Smooth muscle cell (in vitro differentiated cells): Measurements from ENCODE around the gene SEL1L3. TPM values are rescaled to one million over a fixed set of nuclear protein-coding genes. Genes with fewer than 3 reads are reported as not detected.

Experiments
- DNase-seq: peaks from one replicate; lab custom pipeline; 2025; ENCODE audit not compliant: unreplicated experiment; lab: John Stamatoyannopoulos, UW
- H2AFZ ChIP-seq: fragments of 200-600 bp; sonication (generic); 2 replicates; pipeline ENCODE4 v1.6.0; 2016; ENCODE audit warnings: antibody characterized with exemption, low read depth, mild to moderate bottlenecking
- H3F3A ChIP-seq: fragments of 200-600 bp; sonication (generic); 2 replicates; pipeline ENCODE4 v1.6.0; 2017; ENCODE audit warnings: antibody characterized with exemption, low read depth
- H3K27ac ChIP-seq: fragments of 200-600 bp; sonication (generic); 2 replicates; pipeline ENCODE4 v1.5.1; 2016; ENCODE audit warnings: low read depth, mild to moderate bottlenecking
- H3K27me3 ChIP-seq: fragments of 200-600 bp; sonication (generic); 2 replicates; pipeline ENCODE4 v1.6.1; 2016; ENCODE audit warnings: low read depth, mild to moderate bottlenecking
- H3K36me3 ChIP-seq: fragments of 200-600 bp; sonication (generic); 2 replicates; pipeline ENCODE4 v1.5.1; 2016; ENCODE audit warnings: low read depth
- H3K4me1 ChIP-seq: fragments of 200-600 bp; sonication (generic); 2 replicates; pipeline ENCODE4 v1.5.1; 2016; ENCODE audit warnings: low read depth
- H3K4me2 ChIP-seq: fragments of 200-600 bp; sonication (generic); 2 replicates; pipeline ENCODE4 v1.6.0; 2016; ENCODE audit warnings: mild to moderate bottlenecking
- H3K4me3 ChIP-seq: fragments of 200-600 bp; sonication (generic); 2 replicates; pipeline ENCODE4 v1.5.1; 2016; ENCODE audit warnings: mild to moderate bottlenecking
- H3K79me2 ChIP-seq: fragments of 200-600 bp; sonication (generic); 2 replicates; pipeline ENCODE4 v1.6.0; 2016; ENCODE audit warnings: low read depth, mild to moderate bottlenecking
- H3K9ac ChIP-seq: fragments of 200-600 bp; sonication (generic); 2 replicates; pipeline ENCODE4 v1.6.0; 2016; ENCODE audit warnings: low read depth
- H3K9me3 ChIP-seq: fragments of 200-600 bp; sonication (generic); replicated peaks from 2 replicates; pipeline ENCODE4 v1.5.1; 2016; ENCODE audit warnings: low read depth
- H4K20me1 ChIP-seq: fragments of 200-600 bp; sonication (generic); 2 replicates; pipeline ENCODE4 v1.6.0; 2016; ENCODE audit warnings: low read depth
- WGBS: methylation state at CpG from one replicate; pipeline ENCODE4 v1.1.7; 2016; ENCODE audit warnings: low lambda C conversion rate; 5-methylcytosine and 5-hydroxymethylcytosine counted together
- polyA plus RNA-seq: library from polyadenylated mRNA; unstranded; fragments of >200 nt; fragmentation: Nextera tagmentation; extraction: Ambion mirVana; gene quantifications from 2 replicates; pipeline ENCODE4 v1.2.1, GENCODE V29; 2016
- total RNA-seq: library from RNA; depleted of rRNA; stranded (reverse); fragments of >200 nt; gene quantifications from 2 replicates; pipeline ENCODE4 v1.2.3, GENCODE V29; 2014
- TF ChIP-seq, protein P1 (sequence below): fragments of 200-600 bp; sonication (generic); IDR thresholded peaks from 2 replicates; pipeline ENCODE4 v1.5.1; 2017; ENCODE audit warnings: borderline replicate concordance, mild to moderate bottlenecking, antibody characterized with exemption; ENCODE audit not compliant: insufficient read depth, poor library complexity, severe bottlenecking

SEL1L3 gene
- total and polyA plus RNA-seq, 2 experiments from 2014 or later = 9.3 to 14.0 TPM

DNA sequence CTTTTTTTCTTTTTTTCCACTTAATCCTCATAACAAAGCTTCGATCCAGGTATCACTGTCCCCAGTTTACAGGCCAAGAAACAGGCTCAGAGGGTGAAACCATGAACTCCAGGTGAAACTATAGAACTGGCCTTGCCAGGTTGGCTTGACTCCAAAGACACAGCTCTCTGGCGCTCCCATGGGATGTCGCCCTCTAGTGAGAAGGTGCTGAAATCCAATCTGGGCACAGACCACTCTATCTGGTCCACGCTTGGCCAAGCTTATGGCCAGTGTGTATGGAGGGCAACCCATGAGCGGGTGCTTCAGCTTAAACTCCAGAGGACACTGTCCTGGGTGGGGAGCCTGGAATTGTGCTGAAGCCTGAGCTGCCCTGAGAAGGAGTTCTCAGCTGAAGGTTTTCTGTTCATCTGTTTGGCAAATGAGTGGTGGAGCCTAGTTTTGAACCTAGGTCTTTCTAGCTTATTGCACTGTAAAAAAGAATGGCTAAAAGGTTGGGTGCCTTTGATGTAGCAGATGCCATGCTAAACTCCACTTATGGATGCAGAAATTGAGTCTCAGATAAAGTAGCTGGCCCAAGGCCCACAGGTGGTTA, 70.5 kb downstream of the SEL1L3 start:
- Histone ChIP-seq H3K27ac (no peak overlapping the region), H3K27me3 (no peaks in the 10 kb centered on the region), H3K79me2 (no peaks in the 10 kb centered on the region), H3K36me3 (no peaks in the 10 kb centered on the region), H3F3A (no peaks in the 10 kb centered on the region), H3K9ac (no peak overlapping the region), H2AFZ (no peak overlapping the region), H3K4me3 (no peak overlapping the region), H3K9me3 (no peaks in the 10 kb centered on the region), H4K20me1 (no peaks in the 10 kb centered on the region), H3K4me2 (no peak overlapping the region), H3K4me1 (peaks cover 13% of the 10 kb centered on the region)
- no peak for DNase-seq
- TF ChIP-seq, protein P1, sequence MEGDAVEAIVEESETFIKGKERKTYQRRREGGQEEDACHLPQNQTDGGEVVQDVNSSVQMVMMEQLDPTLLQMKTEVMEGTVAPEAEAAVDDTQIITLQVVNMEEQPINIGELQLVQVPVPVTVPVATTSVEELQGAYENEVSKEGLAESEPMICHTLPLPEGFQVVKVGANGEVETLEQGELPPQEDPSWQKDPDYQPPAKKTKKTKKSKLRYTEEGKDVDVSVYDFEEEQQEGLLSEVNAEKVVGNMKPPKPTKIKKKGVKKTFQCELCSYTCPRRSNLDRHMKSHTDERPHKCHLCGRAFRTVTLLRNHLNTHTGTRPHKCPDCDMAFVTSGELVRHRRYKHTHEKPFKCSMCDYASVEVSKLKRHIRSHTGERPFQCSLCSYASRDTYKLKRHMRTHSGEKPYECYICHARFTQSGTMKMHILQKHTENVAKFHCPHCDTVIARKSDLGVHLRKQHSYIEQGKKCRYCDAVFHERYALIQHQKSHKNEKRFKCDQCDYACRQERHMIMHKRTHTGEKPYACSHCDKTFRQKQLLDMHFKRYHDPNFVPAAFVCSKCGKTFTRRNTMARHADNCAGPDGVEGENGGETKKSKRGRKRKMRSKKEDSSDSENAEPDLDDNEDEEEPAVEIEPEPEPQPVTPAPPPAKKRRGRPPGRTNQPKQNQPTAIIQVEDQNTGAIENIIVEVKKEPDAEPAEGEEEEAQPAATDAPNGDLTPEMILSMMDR = peak; percentile 24
- 73% methylated on average over 5 of the region's 5 CpGs for WGBS

DNA sequence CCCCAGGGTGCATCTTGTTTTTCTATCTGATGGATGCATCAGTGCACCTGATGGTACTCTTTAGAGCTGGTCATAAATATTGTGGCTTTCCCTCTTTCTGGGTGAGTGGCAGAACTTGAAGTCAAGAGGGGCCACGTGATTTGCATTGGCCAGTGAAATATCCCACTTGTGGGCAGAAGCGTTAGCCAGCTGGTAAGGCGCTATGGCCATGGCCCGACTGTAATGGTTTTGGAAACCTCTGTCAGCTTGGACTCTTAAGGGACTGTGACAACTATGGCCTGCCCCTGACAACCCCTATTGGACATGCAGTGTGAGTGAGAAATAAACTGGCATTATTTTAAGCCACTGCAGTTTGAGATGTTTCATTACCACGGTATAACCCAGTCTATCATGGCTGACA, 72.8 kb downstream of the SEL1L3 start:
- Histone ChIP-seq H3K4me1 (no peaks in the 10 kb centered on the region), H3K9me3 (no peaks in the 10 kb centered on the region)
- TF ChIP-seq, protein P1 = no peak

DNA sequence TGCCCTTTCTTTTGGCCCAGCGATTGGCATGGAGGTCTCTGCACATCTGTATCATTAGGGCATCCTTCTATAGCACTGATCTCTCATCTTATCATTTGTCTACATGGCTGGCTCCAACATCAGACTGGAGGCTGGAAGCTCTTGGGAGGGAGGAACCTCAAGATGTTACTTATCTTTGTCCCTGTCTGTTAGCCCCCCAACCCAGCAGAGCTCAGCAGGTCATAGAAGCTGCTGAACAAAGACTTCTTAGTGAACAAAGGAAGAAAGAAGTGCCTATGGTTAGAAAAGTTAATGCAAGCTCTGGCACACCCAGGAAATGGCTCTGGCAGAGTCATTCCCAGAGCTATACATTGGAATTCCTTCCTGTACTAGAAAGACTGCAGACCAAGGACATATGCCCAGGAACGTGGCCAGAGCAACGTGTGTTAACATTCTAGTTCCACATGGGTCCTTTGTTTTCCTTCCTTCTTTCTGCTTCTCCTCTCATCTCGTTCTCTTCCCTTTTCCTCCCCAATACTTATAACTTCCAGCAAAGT, 74.0 kb downstream of the SEL1L3 start:
- no peak overlapping the region for H2AFZ ChIP-seq
- H3K4me1 ChIP-seq = no peaks in the 10 kb centered on the region
- no peak overlapping the region for H3K27ac ChIP-seq
- H3K27me3 ChIP-seq = peaks cover 5% of the 10 kb centered on the region
- no peaks in the 10 kb centered on the region for H4K20me1 ChIP-seq
- H3K4me2 ChIP-seq = no peak overlapping the region
- 85% methylated on average over 4 of the region's 4 CpGs for WGBS
- no peaks in the 10 kb centered on the region for H3F3A ChIP-seq
- no peak overlapping the region for H3K4me3 ChIP-seq
- H3K9ac ChIP-seq = no peak overlapping the region
- DNase-seq = no peak
- H3K9me3 ChIP-seq = no peaks in the 10 kb centered on the region
- no peaks in the 10 kb centered on the region for H3K79me2 ChIP-seq
- H3K36me3 ChIP-seq = no peaks in the 10 kb centered on the region
- TF ChIP-seq, protein P1 = no peak

More for the DNA sequence above, 72.8 kb downstream of the SEL1L3 start:
- H3K79me2 ChIP-seq = no peaks in the 10 kb centered on the region
- H4K20me1 ChIP-seq = no peaks in the 10 kb centered on the region
- H3K27ac ChIP-seq = no peak overlapping the region
- no peak overlapping the region for H3K4me3 ChIP-seq
- H3K9ac ChIP-seq = no peak overlapping the region
- no peak overlapping the region for H2AFZ ChIP-seq
- no peak for DNase-seq
- 97% methylated on average over 5 of the region's 5 CpGs for WGBS
- H3F3A ChIP-seq = no peaks in the 10 kb centered on the region
- no peaks in the 10 kb centered on the region for H3K27me3 ChIP-seq
- H3K36me3 ChIP-seq = no peaks in the 10 kb centered on the region
- no peak overlapping the region for H3K4me2 ChIP-seq
